Caco-2 (cell line): ENCODE results near the gene MREG. TPM values are rescaled to one million over a fixed set of nuclear protein-coding genes. Genes with fewer than 3 reads are reported as not detected.

Source experiments
- BruUV-seq: library from RNA; stranded (reverse); fragments of 400-500 nt; replicated peaks from 2 replicates; lab custom pipeline; 2021; lab: Mats Ljungman, UMichigan
- CTCF ChIA-PET: fragments of 300-600 bp; sonication (Branson Sonifier 250); formaldehyde crosslinking; loops from one replicate; lab custom pipeline; 2022; ENCODE audit warnings: antibody characterized with exemption; lab: Charles Lee
- POLR2A ChIA-PET: fragments of 300-600 bp; sonication (Branson Sonifier 250); formaldehyde crosslinking; loops from one replicate; lab custom pipeline; 2022; ENCODE audit warnings: antibody characterized with exemption; lab: Charles Lee
- DNase-seq, 2 experiments: peaks; one replicate each; pipeline versions ENCODE4 v3.0.0 to v3.0.0-alpha.2; 2020 to 2022
- H3K27me3 ChIP-seq: replicated peaks from 2 replicates; pipeline ENCODE4 v1.6.0; 2011; ENCODE audit warnings: low read length; ENCODE audit not compliant: control insufficient read depth, insufficient read depth
- H3K36me3 ChIP-seq: 2 replicates; pipeline ENCODE4 v1.5.1; 2011; ENCODE audit warnings: low read length; ENCODE audit not compliant: control insufficient read depth, insufficient read depth
- H3K4me1 ChIP-seq: fragments of 250-450 bp; sonication (Bioruptor Pico); 2 replicates; pipeline ENCODE4 v1.5.1; 2020; ENCODE audit warnings: mild to moderate bottlenecking
- H3K4me3 ChIP-seq: 2 replicates; pipeline ENCODE4 v1.5.1; 2011; ENCODE audit warnings: low read depth, mild to moderate bottlenecking, control low read depth, low read length
- H3K9me3 ChIP-seq: fragments of 250-450 bp; sonication (Bioruptor Pico); 2 replicates; pipeline ENCODE4 v1.5.1; 2020; ENCODE audit warnings: mild to moderate bottlenecking, moderate library complexity
- H3K27ac Mint-ChIP-seq: one replicate; pipeline ENCODE4 v1.8.0; 2022; ENCODE audit warnings: mixed read lengths; ENCODE audit not compliant: unreplicated experiment
- H3K27me3 Mint-ChIP-seq: one replicate; pipeline ENCODE4 v1.8.0; 2022; ENCODE audit warnings: mixed read lengths; ENCODE audit not compliant: insufficient read depth, unreplicated experiment
- H3K36me3 Mint-ChIP-seq: one replicate; pipeline ENCODE4 v1.8.0; 2022; ENCODE audit warnings: mild to moderate bottlenecking, mixed read lengths; ENCODE audit not compliant: insufficient read depth, unreplicated experiment
- H3K4me1 Mint-ChIP-seq: one replicate; pipeline ENCODE4 v1.8.0; 2022; ENCODE audit warnings: low read depth, mixed read lengths; ENCODE audit not compliant: unreplicated experiment
- H3K4me3 Mint-ChIP-seq: one replicate; pipeline ENCODE4 v1.8.0; 2022; ENCODE audit warnings: mild to moderate bottlenecking, moderate library complexity, mixed read lengths; ENCODE audit not compliant: unreplicated experiment
- H3K9me3 Mint-ChIP-seq: one replicate; pipeline ENCODE4 v1.8.0; 2022; ENCODE audit warnings: mixed read lengths; ENCODE audit not compliant: unreplicated experiment
- intact Hi-C: fragments of 100-400 bp; cut with micrococcal nuclease; formaldehyde crosslinking; loops from one replicate; pipeline ENCODE4 v1.10.0; 2022; ENCODE audit not compliant: unreplicated experiment
- total RNA-seq: library from RNA; stranded (reverse); gene quantifications from 2 replicates; pipeline ENCODE4 v1.2.3, GENCODE V29; 2022
- TF ChIP-seq, protein P1 (sequence below), 2 experiments: fragments of 200-600 bp in 1 of 2; IDR thresholded peaks; 1 replicate in 1 of 2; 2 replicates in 1 of 2; pipeline versions ENCODE4 v1.5.1 to v1.8.0; 2011 to 2022; ENCODE audit warnings: antibody characterized with exemption in 1 of 2, control low read depth in 1 of 2, inconsistent platforms in 1 of 2, low read depth in 1 of 2, low read length in 1 of 2, mild to moderate bottlenecking in 1 of 2, moderate library complexity in 1 of 2; ENCODE audit not compliant: insufficient read depth in 1 of 2, severe bottlenecking in 1 of 2, unreplicated experiment in 1 of 2

The MREG gene
- total RNA-seq, 1 experiment from 2014 or later = 43.8 TPM

DNA sequence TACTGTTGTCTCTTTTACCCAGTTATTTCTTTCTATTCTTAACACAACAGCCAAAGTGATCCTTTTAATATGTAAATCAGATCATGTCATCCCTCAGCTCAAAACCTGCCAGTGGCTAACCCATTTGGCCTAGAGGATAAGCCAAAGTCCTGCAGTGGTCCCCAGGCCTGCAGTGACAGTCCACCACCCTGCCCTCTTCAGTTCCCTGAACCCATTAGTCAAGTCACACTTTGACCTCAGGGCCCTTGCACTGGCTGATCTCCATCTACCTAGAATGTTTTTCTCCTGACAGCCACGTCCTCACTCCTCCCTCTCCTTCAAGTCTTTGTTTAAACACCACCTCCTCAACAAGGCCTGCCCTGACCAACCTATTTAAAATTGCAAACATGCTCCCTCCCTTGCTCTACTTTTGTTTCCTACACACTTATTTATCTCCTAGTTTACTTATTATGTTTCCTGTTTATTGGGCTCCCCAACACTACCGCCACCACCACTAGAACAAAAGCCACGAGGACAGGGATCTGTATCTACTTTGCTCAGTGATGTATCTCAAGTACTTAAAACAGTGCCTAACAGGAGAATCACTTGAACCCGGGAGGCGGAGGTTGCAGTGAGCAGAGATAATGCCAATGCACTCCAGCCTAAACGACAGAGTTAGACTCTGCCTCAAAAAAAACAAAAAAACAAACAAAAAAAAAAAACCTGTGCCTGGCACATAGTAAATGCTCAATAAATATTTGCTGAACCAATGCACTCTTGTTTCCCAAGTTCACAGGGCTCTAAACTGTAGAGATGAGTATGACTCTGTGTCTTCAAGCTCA is 9.3 kb downstream of the MREG start:
- POLR2A ChIA-PET = no interaction called here
- Mint-ChIP-seq H3K4me1 (peaks cover 26% of the 10 kb centered on the region), H3K9me3 (no peaks in the 10 kb centered on the region), H3K4me3 (no peak overlapping the region), H3K36me3 (peaks cover 15% of the 10 kb centered on the region), H3K27me3 (no peaks in the 10 kb centered on the region), H3K27ac (no peak overlapping the region)
- intact Hi-C loops = no loop called here
- H3K36me3 ChIP-seq = no peaks in the 10 kb centered on the region; the same call in 1 of the 2 replicates
- no peaks in the 10 kb centered on the region for H3K9me3 ChIP-seq
- H3K27me3 ChIP-seq = no peaks in the 10 kb centered on the region
- no TSS peak for BruUV-seq
- CTCF ChIA-PET = no interaction called here
- no peaks in the 10 kb centered on the region for H3K4me1 ChIP-seq
- no peak for DNase-seq
- no peak overlapping the region for H3K4me3 ChIP-seq
- TF ChIP-seq, protein P1, sequence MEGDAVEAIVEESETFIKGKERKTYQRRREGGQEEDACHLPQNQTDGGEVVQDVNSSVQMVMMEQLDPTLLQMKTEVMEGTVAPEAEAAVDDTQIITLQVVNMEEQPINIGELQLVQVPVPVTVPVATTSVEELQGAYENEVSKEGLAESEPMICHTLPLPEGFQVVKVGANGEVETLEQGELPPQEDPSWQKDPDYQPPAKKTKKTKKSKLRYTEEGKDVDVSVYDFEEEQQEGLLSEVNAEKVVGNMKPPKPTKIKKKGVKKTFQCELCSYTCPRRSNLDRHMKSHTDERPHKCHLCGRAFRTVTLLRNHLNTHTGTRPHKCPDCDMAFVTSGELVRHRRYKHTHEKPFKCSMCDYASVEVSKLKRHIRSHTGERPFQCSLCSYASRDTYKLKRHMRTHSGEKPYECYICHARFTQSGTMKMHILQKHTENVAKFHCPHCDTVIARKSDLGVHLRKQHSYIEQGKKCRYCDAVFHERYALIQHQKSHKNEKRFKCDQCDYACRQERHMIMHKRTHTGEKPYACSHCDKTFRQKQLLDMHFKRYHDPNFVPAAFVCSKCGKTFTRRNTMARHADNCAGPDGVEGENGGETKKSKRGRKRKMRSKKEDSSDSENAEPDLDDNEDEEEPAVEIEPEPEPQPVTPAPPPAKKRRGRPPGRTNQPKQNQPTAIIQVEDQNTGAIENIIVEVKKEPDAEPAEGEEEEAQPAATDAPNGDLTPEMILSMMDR (IDR thresholded peaks at IDR 0.05; ENCODE audit: insufficient read depth in 1 of 2, low read depth in 1 of 2, low read length in 1 of 2, severe bottlenecking in 1 of 2, unreplicated experiment in 1 of 2) = no peak

DNA sequence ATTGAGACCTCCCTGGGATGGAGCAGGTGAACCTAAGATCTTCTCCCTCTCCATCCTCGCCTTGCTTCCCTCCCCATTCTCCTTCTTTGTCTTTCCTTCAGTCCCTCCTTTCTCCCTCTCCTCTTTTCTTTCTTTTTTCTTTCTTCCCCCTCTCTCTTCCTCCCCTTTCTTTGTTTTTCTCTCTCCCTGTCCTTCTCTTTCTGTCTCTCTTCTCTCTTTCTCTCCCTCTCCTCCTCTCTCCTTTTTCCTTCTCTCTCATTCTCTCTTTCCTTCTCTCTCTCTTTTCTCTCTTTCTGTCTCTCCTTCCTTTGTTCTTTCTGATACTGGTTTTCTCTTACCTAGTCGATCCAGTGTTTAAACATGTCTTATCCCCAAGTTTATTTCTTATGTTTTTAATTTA is 10.7 kb downstream of the MREG start:
- no peak for DNase-seq
- POLR2A ChIA-PET = no interaction called here
- no peaks in the 10 kb centered on the region for H3K9me3 ChIP-seq
- H3K36me3 Mint-ChIP-seq = peaks cover 15% of the 10 kb centered on the region
- no peak overlapping the region for H3K27ac Mint-ChIP-seq
- no TSS peak for BruUV-seq
- CTCF ChIA-PET = no interaction called here
- peaks cover 26% of the 10 kb centered on the region for H3K4me1 Mint-ChIP-seq
- TF ChIP-seq, protein P1 (IDR thresholded peaks at IDR 0.05; ENCODE audit: insufficient read depth in 1 of 2, low read depth in 1 of 2, low read length in 1 of 2, severe bottlenecking in 1 of 2, unreplicated experiment in 1 of 2) = no peak
- H3K27me3 Mint-ChIP-seq = no peaks in the 10 kb centered on the region
- intact Hi-C loops = no loop called here
- no peaks in the 10 kb centered on the region for H3K9me3 Mint-ChIP-seq
- no peaks in the 10 kb centered on the region for H3K4me1 ChIP-seq
- H3K27me3 ChIP-seq = no peaks in the 10 kb centered on the region
- no peaks in the 10 kb centered on the region; the same call in 1 of the 2 replicates for H3K36me3 ChIP-seq
- no peak overlapping the region for H3K4me3 ChIP-seq
- H3K4me3 Mint-ChIP-seq = no peak overlapping the region

DNA sequence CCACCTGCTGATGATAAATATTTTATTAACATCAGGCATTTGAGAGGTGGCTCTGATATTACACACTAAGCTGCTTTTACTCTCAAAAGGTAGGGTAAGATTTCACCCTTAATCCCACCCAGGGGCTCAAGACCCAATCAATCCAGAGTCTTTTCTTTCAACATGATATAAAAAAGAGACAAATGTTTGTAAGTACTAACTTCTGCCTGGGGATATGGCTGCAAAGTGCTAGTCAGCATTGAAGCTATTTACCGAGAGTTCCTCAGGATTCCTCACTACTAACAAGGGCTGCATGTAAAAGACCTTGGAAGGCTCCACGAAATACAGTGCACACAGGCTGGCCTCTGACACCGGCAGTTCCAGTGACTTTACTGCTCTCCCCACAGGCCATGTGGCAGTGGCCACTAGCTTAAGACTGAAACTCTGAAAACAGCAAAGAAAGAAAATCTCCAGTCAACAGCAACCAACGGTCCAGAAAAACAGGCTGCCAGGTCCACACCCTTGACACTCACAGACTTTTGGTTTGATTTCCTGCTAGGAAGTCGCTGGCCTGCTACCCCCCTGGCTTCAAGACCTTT is 11.2 kb downstream of the MREG start:
- DNase-seq = no peak
- Mint-ChIP-seq H3K4me1 (peaks cover 26% of the 10 kb centered on the region), H3K9me3 (no peaks in the 10 kb centered on the region), H3K36me3 (peaks cover 15% of the 10 kb centered on the region), H3K27ac (no peak overlapping the region), H3K27me3 (no peaks in the 10 kb centered on the region), H3K4me3 (no peak overlapping the region)
- H3K4me3 ChIP-seq = no peak overlapping the region
- CTCF ChIA-PET = no interaction called here
- H3K4me1 ChIP-seq = no peaks in the 10 kb centered on the region
- POLR2A ChIA-PET = no interaction called here
- H3K36me3 ChIP-seq = no peaks in the 10 kb centered on the region; the same call in 1 of the 2 replicates
- BruUV-seq = no TSS peak
- TF ChIP-seq, protein P1 (IDR thresholded peaks at IDR 0.05; ENCODE audit: insufficient read depth in 1 of 2, low read depth in 1 of 2, low read length in 1 of 2, severe bottlenecking in 1 of 2, unreplicated experiment in 1 of 2) = no peak
- H3K9me3 ChIP-seq = no peaks in the 10 kb centered on the region
- intact Hi-C loops = no loop called here
- no peaks in the 10 kb centered on the region for H3K27me3 ChIP-seq
